Breast epithelium (tissue), 3 donors: ENCODE measurements around the gene TFF2.

Experiments
- CTCF ChIP-seq, 3 donors: fragments of 450-650 bp; IDR thresholded peaks; one replicate each; pipeline ENCODE4 v1.5.1; 2016 to 2017; ENCODE audit warnings: antibody characterized with exemption in 3 of 3, mild to moderate bottlenecking in 3 of 3, moderate library complexity in 3 of 3
- POLR2A ChIP-seq: fragments of 450-650 bp; IDR thresholded peaks from one replicate; pipeline ENCODE4 v1.6.1; 2016; ENCODE audit warnings: antibody characterized with exemption, mild to moderate bottlenecking, moderate library complexity

GRCh38 chr21:42356650-42357049 lies 5.9 kb upstream of the TFF2 start:
- no peak for TF ChIP-seq POLR2A
- no peak for TF ChIP-seq CTCF (IDR thresholded peaks at IDR 0.05)
